Activated CD4-positive, alpha-beta T cell treated with anti-CD3 and anti-CD28 coated beads for 36 hours (primary cell): ENCODE data around the gene ARF1. TPM values are rescaled to one million over a fixed set of nuclear protein-coding genes. Genes with fewer than 3 reads are reported as not detected.
A peak's percentile ranks its signal among the peaks of the same experiment; 100 is the strongest.

Experiments used
- ATAC-seq: fragments of 200-7000 bp; cut with Tn5 transposase; one replicate; pipeline ENCODE4 v1.10.0; 2021; ENCODE audit warnings: mild to moderate bottlenecking, moderate library complexity
- CTCF ChIA-PET: fragments of 350-600 bp; sonication (Branson Sonifier 250); formaldehyde crosslinking; loops from one replicate; lab custom pipeline; 2021; ENCODE audit warnings: antibody characterized with exemption; lab: Charles Lee
- POLR2A ChIA-PET: fragments of 350-600 bp; sonication (Branson Sonifier 250); formaldehyde crosslinking; loops from one replicate; lab custom pipeline; 2021; ENCODE audit warnings: antibody characterized with exemption, inconsistent platforms; lab: Charles Lee
- DNase-seq: peaks from one replicate; pipeline ENCODE4 v3.0.0-alpha.2; 2020
- H3K27ac Mint-ChIP-seq: one replicate; pipeline ENCODE4 v1.8.0; 2021; ENCODE audit warnings: mixed read lengths
- H3K27me3 Mint-ChIP-seq: one replicate; pipeline ENCODE4 v1.8.0; 2021; ENCODE audit warnings: mixed read lengths
- H3K36me3 Mint-ChIP-seq: one replicate; pipeline ENCODE4 v1.8.0; 2021; ENCODE audit warnings: low read depth, mixed read lengths
- H3K4me1 Mint-ChIP-seq: one replicate; pipeline ENCODE4 v1.8.0; 2021; ENCODE audit warnings: mixed read lengths
- H3K4me3 Mint-ChIP-seq: one replicate; pipeline ENCODE4 v1.8.0; 2021; ENCODE audit warnings: mild to moderate bottlenecking, moderate library complexity, mixed read lengths
- H3K9me3 Mint-ChIP-seq: one replicate; pipeline ENCODE4 v1.8.0; 2021; ENCODE audit warnings: low read depth, mixed read lengths
- intact Hi-C, 2 experiments: fragments of 100-400 bp; cut with DNase I in 1 of 2; cut with micrococcal nuclease in 1 of 2; formaldehyde crosslinking; loops; one replicate each; pipeline versions ENCODE4 v1.14.2 to v1.15.1; 2022 to 2024; cut with DNase I, micrococcal nuclease
- total RNA-seq, 2 experiments: library from RNA; stranded (reverse); gene quantifications; one replicate each; pipeline ENCODE4 v1.2.3, GENCODE V29; 2021

Gene ARF1
- total RNA-seq, 2 experiments from 2014 or later, result 325 to 337 TPM

GRCh38 chr1:228082918-228083870 lies 686 bp downstream of the ARF1 start:
- H3K4me3 Mint-ChIP-seq, result peak overlapping the region; percentile 92
- POLR2A ChIA-PET, result interaction anchor here (1.0 to 1.8 kb wide), 5 partner anchors 19 to 375 kb away, joined by 3 to 5 read pairs (median 4); no protein-coding TSS in a partner anchor
- intact Hi-C loops, result loop anchor here (1.0 to 5.0 kb wide), 17 partner anchors 20 to 1143 kb away; partner anchors contain the start of genes C1orf35 (in 2 of the 2), GUK1 (in 2 of the 2), MRPL55 (in 2 of the 2) and COQ8A (in 1 of the 2)
- H3K27ac Mint-ChIP-seq, result peak overlapping the region; percentile 93
- DNase-seq (peak; percentile 58), ATAC-seq (peak; percentile 15)
- H3K4me1 Mint-ChIP-seq, result peaks cover 48% of the 10 kb centered on the region
- peaks cover 45% of the 10 kb centered on the region for H3K36me3 Mint-ChIP-seq
- H3K27me3 Mint-ChIP-seq, result no peaks in the 10 kb centered on the region
- CTCF ChIA-PET, result interaction anchor here (0.6 to 1.6 kb wide), 5 partner anchors 9 to 374 kb away, joined by 3 to 5 read pairs (median 4); partner anchors contain the start of genes IBA57 and MRPL55
- H3K9me3 Mint-ChIP-seq, result no peaks in the 10 kb centered on the region

- ATAC-seq, result no peak
- peak overlapping the region; percentile 93 for H3K27ac Mint-ChIP-seq
- peak overlapping the region; percentile 92 for H3K4me3 Mint-ChIP-seq
- peaks cover 55% of the 10 kb centered on the region for H3K4me1 Mint-ChIP-seq
- no peaks in the 10 kb centered on the region for H3K27me3 Mint-ChIP-seq
- intact Hi-C loops, result loop anchor here (2.0 to 5.0 kb wide), 5 partner anchors 81 to 521 kb away; partner anchors contain the start of genes IBA57 (in 1 of the 2) and ZNF678 (in 1 of the 2)
- H3K36me3 Mint-ChIP-seq, result peaks cover 52% of the 10 kb centered on the region
- H3K9me3 Mint-ChIP-seq, result no peaks in the 10 kb centered on the region
- DNase-seq, result no peak
- POLR2A ChIA-PET, result interaction anchor here (1.8 kb wide), 1 partner anchor 18 kb away, joined by 5 read pairs; no protein-coding TSS in a partner anchor
- CTCF ChIA-PET, result interaction anchor here (1.1 kb wide), 1 partner anchor 47 kb away, joined by 7 read pairs; no protein-coding TSS in a partner anchor
Observed at GRCh38 chr1:228083871-228084278, 1.4 kb downstream of the ARF1 start.

GRCh38 chr1:228084325-228084724 lies 1.8 kb downstream of the ARF1 start:
- ATAC-seq, result peak; percentile 24
- no peaks in the 10 kb centered on the region for H3K9me3 Mint-ChIP-seq
- peaks cover 56% of the 10 kb centered on the region for H3K36me3 Mint-ChIP-seq
- ChIA-PET POLR2A (interaction anchor here (1.8 kb wide), 1 partner anchor 18 kb away, joined by 5 read pairs; no protein-coding TSS in a partner anchor), CTCF (interaction anchor here (1.1 kb wide), 1 partner anchor 47 kb away, joined by 7 read pairs; no protein-coding TSS in a partner anchor)
- no peak for DNase-seq
- peak overlapping the region; percentile 93 for H3K27ac Mint-ChIP-seq
- intact Hi-C loops, result loop anchor here in 1 of 2 experiments (5.0 kb wide), 1 partner anchor 87 kb away; no protein-coding TSS in a partner anchor
- peak overlapping the region; percentile 92 for H3K4me3 Mint-ChIP-seq
- H3K4me1 Mint-ChIP-seq, result peaks cover 59% of the 10 kb centered on the region
- H3K27me3 Mint-ChIP-seq, result no peaks in the 10 kb centered on the region

DNA sequence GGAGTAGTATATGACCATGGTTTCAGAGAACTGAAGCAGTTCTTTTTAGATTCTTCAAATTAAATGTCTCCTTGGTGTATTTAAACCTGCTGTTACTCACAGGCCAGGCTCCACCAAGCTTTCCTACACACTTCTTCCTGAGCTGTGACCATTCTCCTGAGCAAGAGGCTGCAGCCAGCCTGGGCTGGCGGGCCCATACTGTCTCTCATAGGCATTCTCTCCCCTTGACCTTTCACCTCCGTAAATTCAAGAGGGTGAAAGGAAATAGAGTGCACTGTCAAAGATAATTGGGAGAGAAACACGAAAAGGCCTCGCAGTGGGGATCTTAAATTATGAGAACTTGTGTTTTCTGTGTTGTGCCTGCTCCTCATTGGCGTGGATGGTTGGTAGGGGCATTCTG lies 2.3 kb downstream of the ARF1 start:
- no peak for DNase-seq
- no peaks in the 10 kb centered on the region for H3K9me3 Mint-ChIP-seq
- H3K4me1 Mint-ChIP-seq, result peaks cover 63% of the 10 kb centered on the region
- H3K4me3 Mint-ChIP-seq, result peak overlapping the region; percentile 92
- no peak for ATAC-seq
- peaks cover 58% of the 10 kb centered on the region for H3K36me3 Mint-ChIP-seq
- POLR2A ChIA-PET, result interaction anchor here (1.8 kb wide), 1 partner anchor 17 kb away, joined by 5 read pairs; no protein-coding TSS in a partner anchor
- peak overlapping the region; percentile 93 for H3K27ac Mint-ChIP-seq
- CTCF ChIA-PET, result interaction anchor here (1.1 kb wide), 1 partner anchor 46 kb away, joined by 7 read pairs; no protein-coding TSS in a partner anchor
- intact Hi-C loops, result loop anchor here in 1 of 2 experiments (5.0 kb wide), 1 partner anchor 87 kb away; no protein-coding TSS in a partner anchor
- H3K27me3 Mint-ChIP-seq, result no peaks in the 10 kb centered on the region

DNA sequence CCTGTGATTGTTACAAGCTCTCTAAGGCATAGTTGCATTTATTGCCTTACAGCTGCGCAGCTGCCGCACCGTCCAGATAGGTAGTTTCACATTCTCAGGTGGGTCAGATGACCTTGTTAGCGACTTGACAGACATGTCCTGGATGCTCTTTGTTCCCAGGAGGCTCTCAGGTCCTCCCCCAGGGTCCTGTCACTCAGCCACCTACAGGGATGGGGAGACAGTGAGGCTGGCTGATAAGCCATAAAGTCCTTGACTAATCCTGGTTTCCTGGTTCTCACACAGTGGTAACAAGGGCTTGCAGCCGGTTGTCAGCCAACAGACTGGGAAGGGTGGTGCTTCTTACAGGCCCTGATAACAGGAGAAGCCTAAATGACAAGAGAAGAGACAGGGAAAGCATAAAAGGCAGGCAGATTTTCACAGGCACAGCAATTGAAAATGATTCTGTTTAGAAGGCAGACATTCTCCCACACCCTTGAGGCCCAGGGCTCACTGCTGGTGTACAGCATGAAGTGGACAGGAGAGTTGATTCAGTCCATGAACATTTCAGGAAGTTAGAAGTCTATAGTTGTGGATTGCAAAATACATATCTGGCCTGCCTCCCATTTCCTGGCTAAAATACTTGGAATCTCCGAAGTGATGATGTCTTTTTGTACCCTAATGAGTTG lies 2.9 kb downstream of the ARF1 start:
- POLR2A ChIA-PET, result interaction anchor here (1.8 kb wide), 1 partner anchor 17 kb away, joined by 5 read pairs; no protein-coding TSS in a partner anchor
- DNase-seq (no peak), ATAC-seq (no peak)
- peak overlapping the region; percentile 93 for H3K27ac Mint-ChIP-seq
- CTCF ChIA-PET, result no interaction called here
- H3K4me1 Mint-ChIP-seq, result peaks cover 65% of the 10 kb centered on the region
- intact Hi-C loops, result no loop called here
- no peaks in the 10 kb centered on the region for H3K27me3 Mint-ChIP-seq
- H3K9me3 Mint-ChIP-seq, result no peaks in the 10 kb centered on the region
- H3K36me3 Mint-ChIP-seq, result peaks cover 61% of the 10 kb centered on the region
- H3K4me3 Mint-ChIP-seq, result peak overlapping the region; percentile 92

- H3K4me3 Mint-ChIP-seq, result peak overlapping the region; percentile 44
- intact Hi-C loops, result no loop called here
- peak overlapping the region; percentile 79 for H3K27ac Mint-ChIP-seq
- ATAC-seq, result peak; percentile 28
- ChIA-PET POLR2A (interaction anchor here (1.0 to 1.3 kb wide), 2 partner anchors 10 to 13 kb away, joined by 3 read pairs; no protein-coding TSS in a partner anchor), CTCF (no interaction called here)
- peaks cover 87% of the 10 kb centered on the region for H3K4me1 Mint-ChIP-seq
- peak; percentile 45 for DNase-seq
- H3K27me3 Mint-ChIP-seq, result no peaks in the 10 kb centered on the region
- H3K9me3 Mint-ChIP-seq, result no peaks in the 10 kb centered on the region
- peaks cover 79% of the 10 kb centered on the region for H3K36me3 Mint-ChIP-seq
Observed at GRCh38 chr1:228087771-228088251, 5.3 kb downstream of the ARF1 start.

DNA sequence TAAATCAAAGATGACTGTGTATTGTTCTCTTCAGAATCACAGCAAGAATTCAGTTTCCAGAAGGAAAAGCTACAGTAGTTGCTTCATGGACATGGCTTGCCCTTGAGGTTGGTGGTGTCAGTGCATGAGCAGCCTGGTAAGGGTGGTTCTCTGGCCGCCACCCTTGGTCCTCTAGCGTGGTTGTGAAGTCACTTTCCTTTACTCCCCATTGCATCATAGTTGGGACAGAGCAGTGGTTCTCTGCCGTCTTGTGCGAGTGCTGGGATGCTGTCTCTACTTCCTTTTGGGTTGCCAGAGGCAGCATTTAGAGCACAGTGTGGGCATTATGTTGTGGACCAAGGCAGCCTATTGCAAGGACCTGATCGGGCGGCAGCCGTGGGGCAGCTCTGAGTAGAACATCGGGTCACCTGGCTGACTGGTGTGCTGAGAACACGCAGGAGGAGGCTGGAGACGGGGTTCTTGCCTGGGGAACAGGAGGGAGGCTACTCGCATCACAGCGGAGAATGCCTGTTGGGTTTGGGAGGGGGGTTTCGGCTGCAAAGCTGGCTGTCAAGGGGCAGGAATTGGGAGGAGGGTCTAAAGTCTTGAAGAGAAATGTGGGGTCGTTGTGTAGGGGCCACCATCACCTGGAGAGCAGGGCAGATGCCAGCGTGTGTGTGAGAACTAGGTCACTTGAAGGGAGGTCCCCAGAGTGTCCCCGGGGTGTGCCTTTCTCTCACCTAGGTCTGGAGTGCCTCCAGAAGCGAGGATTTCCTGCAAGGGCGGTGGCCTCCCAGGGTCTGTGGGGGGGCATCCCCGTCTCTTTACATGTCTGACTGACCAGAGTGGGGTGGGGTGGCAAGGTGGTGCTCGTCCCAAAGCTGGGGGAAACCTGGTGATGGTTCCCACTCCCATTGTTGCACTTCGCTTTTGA lies 6.3 kb downstream of the ARF1 start:
- H3K9me3 Mint-ChIP-seq, result no peaks in the 10 kb centered on the region
- POLR2A ChIA-PET, result interaction anchor here (1.1 to 1.2 kb wide), 2 partner anchors 9 to 11 kb away, joined by 3 to 5 read pairs; no protein-coding TSS in a partner anchor
- CTCF ChIA-PET, result no interaction called here
- DNase-seq (peak; percentile 10), ATAC-seq (no peak)
- peaks cover 88% of the 10 kb centered on the region for H3K4me1 Mint-ChIP-seq
- no peak overlapping the region for H3K4me3 Mint-ChIP-seq
- intact Hi-C loops, result no loop called here
- H3K27me3 Mint-ChIP-seq, result no peaks in the 10 kb centered on the region
- H3K36me3 Mint-ChIP-seq, result peaks cover 78% of the 10 kb centered on the region
- peak overlapping the region; percentile 79 for H3K27ac Mint-ChIP-seq

DNA sequence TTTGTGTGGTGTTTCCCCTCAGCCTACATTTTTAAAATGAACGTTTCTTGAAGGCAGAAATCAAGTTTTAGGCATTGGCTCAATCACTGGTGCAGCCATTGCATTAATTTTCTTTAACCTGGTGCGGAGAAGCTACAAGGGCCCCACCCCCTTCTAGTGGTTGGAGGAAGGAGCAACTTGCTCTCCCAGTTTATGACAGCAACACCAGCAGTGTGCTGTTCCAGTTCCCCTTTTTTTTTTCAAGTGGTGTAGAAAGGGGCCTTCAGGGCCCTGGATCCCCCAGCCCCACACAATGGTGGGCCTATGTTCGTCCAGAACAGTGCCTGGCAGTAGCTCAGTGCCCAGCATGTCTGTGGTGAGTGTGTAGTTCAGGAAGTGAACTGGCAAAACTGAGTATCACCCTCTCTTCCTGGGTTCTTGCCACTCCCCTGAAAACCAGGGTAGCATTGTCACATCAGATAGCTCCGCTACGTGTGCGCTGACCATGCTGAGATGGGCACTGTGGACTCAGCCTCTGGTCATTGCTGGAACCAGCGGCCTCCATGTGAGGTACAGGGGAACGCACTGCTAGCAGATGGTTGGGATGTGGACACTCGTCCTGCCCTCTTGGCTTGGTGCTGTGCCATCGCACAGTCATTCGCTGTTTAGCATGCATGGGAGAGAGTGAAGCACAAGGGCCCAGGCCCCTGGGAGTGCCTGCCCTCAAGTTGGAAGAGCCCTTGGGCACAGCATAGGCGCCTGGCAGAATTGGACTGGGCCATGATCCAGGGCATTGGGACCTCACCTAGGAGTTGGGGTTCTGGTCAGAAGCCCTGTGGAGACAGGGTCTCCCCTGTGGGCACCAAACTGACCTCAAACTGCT lies 7.2 kb downstream of the ARF1 start:
- DNase-seq, result peak; percentile 3
- ChIA-PET CTCF (no interaction called here), POLR2A (interaction anchor here (1.1 to 1.2 kb wide), 2 partner anchors 8 to 10 kb away, joined by 3 to 5 read pairs; no protein-coding TSS in a partner anchor)
- H3K27me3 Mint-ChIP-seq, result no peaks in the 10 kb centered on the region
- H3K4me1 Mint-ChIP-seq, result peaks cover 83% of the 10 kb centered on the region
- H3K4me3 Mint-ChIP-seq, result no peak overlapping the region
- peaks cover 78% of the 10 kb centered on the region for H3K36me3 Mint-ChIP-seq
- H3K9me3 Mint-ChIP-seq, result peaks cover 6% of the 10 kb centered on the region
- intact Hi-C loops, result no loop called here
- H3K27ac Mint-ChIP-seq, result peak overlapping the region; percentile 79
- no peak for ATAC-seq

- Mint-ChIP-seq H3K4me3 (no peak overlapping the region), H3K4me1 (peaks cover 80% of the 10 kb centered on the region), H3K27ac (peak overlapping the region; percentile 75), H3K9me3 (peaks cover 10% of the 10 kb centered on the region), H3K27me3 (no peaks in the 10 kb centered on the region), H3K36me3 (peaks cover 77% of the 10 kb centered on the region)
- ChIA-PET CTCF (no interaction called here), POLR2A (interaction anchor here (0.9 kb wide), 1 partner anchor 9 kb away, joined by 5 read pairs; no protein-coding TSS in a partner anchor)
- peak; percentile 6 for DNase-seq
- intact Hi-C loops, result no loop called here
- no peak for ATAC-seq
Observed at GRCh38 chr1:228090613-228091081, 8.1 kb downstream of the ARF1 start.
